Breast epithelium (tissue), 4 donors: ENCODE results near the gene ATG2B. TPM values are rescaled to one million over a fixed set of nuclear protein-coding genes. Genes with fewer than 3 reads are reported as not detected.
A peak's percentile ranks its signal among the peaks of the same experiment; 100 is the strongest.

Experiments used
- DNase-seq, 2 donors: peaks; one replicate each; pipeline ENCODE4 v3.0.0-alpha.2; 2019; ENCODE audit warnings: low spot score in 2 of 2
- H3K27ac ChIP-seq, 2 donors: fragments of 200-600 bp; sonication (generic) in 1 of 2; one replicate each; pipeline ENCODE4 v1.5.1; 2016 to 2019; ENCODE audit warnings: mild to moderate bottlenecking in 1 of 2
- H3K27me3 ChIP-seq, 2 donors: fragments of 200-600 bp; sonication (generic) in 1 of 2; one replicate each; pipeline versions ENCODE4 v1.5.1 to v1.6.0; 2017 to 2019; ENCODE audit warnings: control low read depth in 1 of 2, mild to moderate bottlenecking in 1 of 2
- H3K36me3 ChIP-seq: fragments of 200-600 bp; one replicate; pipeline ENCODE4 v1.5.1; 2019
- H3K4me1 ChIP-seq, 2 donors: fragments of 200-600 bp; sonication (generic); one replicate each; pipeline ENCODE4 v1.5.1; 2016 to 2019; ENCODE audit warnings: control low read depth in 1 of 2
- H3K4me3 ChIP-seq, 3 donors: fragments of 200-600 bp; sonication (generic); 1 replicate in 2 of 3; 2 replicates in 1 of 3; pipeline ENCODE4 v1.5.1; 2016 to 2019; ENCODE audit warnings: mild to moderate bottlenecking in 3 of 3, moderate library complexity in 2 of 3
- H3K9me3 ChIP-seq, 2 donors: fragments of 200-600 bp; sonication (generic) in 1 of 2; one replicate each; pipeline ENCODE4 v1.5.1; 2016 to 2019; ENCODE audit warnings: control low read depth in 1 of 2
- CTCF ChIP-seq, 3 donors: fragments of 450-650 bp; IDR thresholded peaks; one replicate each; pipeline ENCODE4 v1.5.1; 2016 to 2017; ENCODE audit warnings: antibody characterized with exemption in 3 of 3, mild to moderate bottlenecking in 3 of 3, moderate library complexity in 3 of 3
- POLR2A ChIP-seq: fragments of 450-650 bp; IDR thresholded peaks from one replicate; pipeline ENCODE4 v1.6.1; 2016; ENCODE audit warnings: antibody characterized with exemption, mild to moderate bottlenecking, moderate library complexity
- POLR2AphosphoS5 ChIP-seq, 3 donors: sonication (generic); formaldehyde crosslinking; IDR thresholded peaks; one replicate each; pipeline ENCODE4 v1.6.1; 2017; ENCODE audit warnings: antibody characterized with exemption in 3 of 3
- intact Hi-C: fragments of 100-400 bp; cut with DNase I; formaldehyde crosslinking; loops from one replicate; pipeline ENCODE4 v1.15.1; 2023; ENCODE audit warnings: low total_unique reads
- total RNA-seq, 3 donors: library from RNA; depleted of rRNA; stranded (reverse); fragments of >200 nt; gene quantifications; one replicate each; pipeline ENCODE4 v1.1.0, GENCODE V29; 2016

The ATG2B gene
- total RNA-seq, 3 donors from 2014 or later, result 23.7 to 51.4 (median 42.0) TPM

GRCh38 chr14:96299441-96299840, 63.7 kb downstream of the ATG2B start:
- TF ChIP-seq POLR2AphosphoS5 (IDR thresholded peaks at IDR 0.05), result no peak
- TF ChIP-seq POLR2A, result no peak
- no peak for TF ChIP-seq CTCF (IDR thresholded peaks at IDR 0.05)
- intact Hi-C loops, result no loop called here
- no peaks in the 10 kb centered on the region for H3K27me3 ChIP-seq
- no peak for DNase-seq
- no peaks in the 10 kb centered on the region for H3K4me1 ChIP-seq
- no peak overlapping the region for H3K4me3 ChIP-seq
- no peak overlapping the region for H3K27ac ChIP-seq
- no peaks in the 10 kb centered on the region for H3K36me3 ChIP-seq
- H3K9me3 ChIP-seq, result no peaks in the 10 kb centered on the region

GRCh38 chr14:96297997-96298515, 65.1 kb downstream of the ATG2B start:
- intact Hi-C loops, result no loop called here
- DNase-seq, result no peak
- no peak for TF ChIP-seq POLR2A
- TF ChIP-seq CTCF (IDR thresholded peaks at IDR 0.05), result no peak
- TF ChIP-seq POLR2AphosphoS5 (IDR thresholded peaks at IDR 0.05), result no peak
- no peaks in the 10 kb centered on the region for H3K9me3 ChIP-seq
- no peaks in the 10 kb centered on the region for H3K27me3 ChIP-seq
- H3K27ac ChIP-seq, result no peak overlapping the region
- H3K36me3 ChIP-seq, result no peaks in the 10 kb centered on the region
- H3K4me3 ChIP-seq, result no peak overlapping the region
- H3K4me1 ChIP-seq, result no peaks in the 10 kb centered on the region

GRCh38 chr14:96297000-96297399, 66.1 kb downstream of the ATG2B start:
- H3K4me3 ChIP-seq, result no peak overlapping the region
- no peaks in the 10 kb centered on the region for H3K36me3 ChIP-seq
- H3K27ac ChIP-seq, result no peak overlapping the region
- no peaks in the 10 kb centered on the region for H3K27me3 ChIP-seq
- no peaks in the 10 kb centered on the region for H3K9me3 ChIP-seq
- DNase-seq, result no peak
- TF ChIP-seq POLR2A (no peak), CTCF (IDR thresholded peaks at IDR 0.05) (peak in 1 of 3 donors; percentile 39), POLR2AphosphoS5 (IDR thresholded peaks at IDR 0.05) (no peak)
- intact Hi-C loops, result no loop called here
- no peaks in the 10 kb centered on the region for H3K4me1 ChIP-seq

GRCh38 chr14:96294246-96294645, 68.9 kb downstream of the ATG2B start:
- no peak overlapping the region for H3K27ac ChIP-seq
- no peaks in the 10 kb centered on the region for H3K36me3 ChIP-seq
- TF ChIP-seq CTCF (IDR thresholded peaks at IDR 0.05), result no peak
- no peak for TF ChIP-seq POLR2AphosphoS5 (IDR thresholded peaks at IDR 0.05)
- TF ChIP-seq POLR2A, result no peak
- H3K27me3 ChIP-seq, result no peaks in the 10 kb centered on the region
- no peaks in the 10 kb centered on the region for H3K9me3 ChIP-seq
- DNase-seq, result no peak
- no peak overlapping the region for H3K4me3 ChIP-seq
- intact Hi-C loops, result no loop called here
- H3K4me1 ChIP-seq, result no peaks in the 10 kb centered on the region

GRCh38 chr14:96287856-96288255, 75.3 kb downstream of the ATG2B start:
- H3K4me1 ChIP-seq, result no peaks in the 10 kb centered on the region
- no peak for DNase-seq
- TF ChIP-seq CTCF (IDR thresholded peaks at IDR 0.05), result no peak
- no peak for TF ChIP-seq POLR2AphosphoS5 (IDR thresholded peaks at IDR 0.05)
- TF ChIP-seq POLR2A, result no peak
- H3K36me3 ChIP-seq, result no peaks in the 10 kb centered on the region
- no peaks in the 10 kb centered on the region for H3K9me3 ChIP-seq
- no peak overlapping the region for H3K27ac ChIP-seq
- H3K27me3 ChIP-seq, result no peaks in the 10 kb centered on the region
- intact Hi-C loops, result loop anchor here (5.0 kb wide), 1 partner anchor 1846 kb away; no protein-coding TSS in a partner anchor
- H3K4me3 ChIP-seq, result no peak overlapping the region
